Mucosa of descending colon (tissue), 3 donors: Measurements from ENCODE around the gene FBRSL1. TPM values are rescaled to one million over a fixed set of nuclear protein-coding genes. Genes with fewer than 3 reads are reported as not detected.

Source experiments
- ATAC-seq: fragments of 200-7000 bp; cut with Tn5 transposase; one replicate; pipeline ENCODE4 v1.9.1; 2020; ENCODE audit warnings: mild to moderate bottlenecking, moderate library complexity
- DNase-seq, 3 donors: peaks; one replicate each; pipeline ENCODE4 v3.0.0-alpha.2; 2020
- H3K36me3 ChIP-seq: fragments of 200-600 bp; one replicate; pipeline ENCODE4 v1.8.0; 2021; ENCODE audit warnings: low read depth, mild to moderate bottlenecking
- H3K4me1 ChIP-seq: fragments of 200-600 bp; one replicate; pipeline ENCODE4 v1.8.0; 2021; ENCODE audit warnings: low read depth, mild to moderate bottlenecking
- H3K4me3 ChIP-seq: fragments of 200-600 bp; one replicate; pipeline ENCODE4 v1.8.0; 2021; ENCODE audit warnings: mild to moderate bottlenecking
- H3K9me3 ChIP-seq: fragments of 200-600 bp; one replicate; pipeline ENCODE4 v1.8.0; 2021; ENCODE audit warnings: mild to moderate bottlenecking
- intact Hi-C, 2 donors: fragments of 100-400 bp; cut with DNase I in 1 of 2; cut with micrococcal nuclease in 1 of 2; formaldehyde crosslinking; loops; one replicate each; pipeline versions ENCODE4 v1.11.0 to v1.11.1; 2022; cut with DNase I, micrococcal nuclease
- total RNA-seq, 3 donors: library from RNA; stranded (reverse); fragmentation: NEBNext Ultra II Directional in 2 of 3; extraction: Animal tissue kit (Norgen Biotek cat#: 25700) in 2 of 3; gene quantifications; one replicate each; pipeline versions ENCODE4 v1.2.1 to v1.2.4, GENCODE V29; 2021 to 2023
- TF ChIP-seq, protein P1 (sequence below): fragments of 200-600 bp; IDR thresholded peaks from one replicate; pipeline ENCODE4 v1.8.0; 2022; ENCODE audit warnings: antibody characterized with exemption, mild to moderate bottlenecking
- donor health status: DM: no; HTN: no; CAD: no; lungs with moderate emphysema.
- donor health status: DM: no; HTN: no; CAD: no.
- donor health status: DM: no; HTN: yes; CAD: no.

The FBRSL1 gene
- total RNA-seq, 3 donors from 2014 or later: 54.7 to 68.5 (median 55.6) TPM

GRCh38 chr12:132556801-132557200 is 66.8 kb downstream of the FBRSL1 start:
- TF ChIP-seq, protein P1, sequence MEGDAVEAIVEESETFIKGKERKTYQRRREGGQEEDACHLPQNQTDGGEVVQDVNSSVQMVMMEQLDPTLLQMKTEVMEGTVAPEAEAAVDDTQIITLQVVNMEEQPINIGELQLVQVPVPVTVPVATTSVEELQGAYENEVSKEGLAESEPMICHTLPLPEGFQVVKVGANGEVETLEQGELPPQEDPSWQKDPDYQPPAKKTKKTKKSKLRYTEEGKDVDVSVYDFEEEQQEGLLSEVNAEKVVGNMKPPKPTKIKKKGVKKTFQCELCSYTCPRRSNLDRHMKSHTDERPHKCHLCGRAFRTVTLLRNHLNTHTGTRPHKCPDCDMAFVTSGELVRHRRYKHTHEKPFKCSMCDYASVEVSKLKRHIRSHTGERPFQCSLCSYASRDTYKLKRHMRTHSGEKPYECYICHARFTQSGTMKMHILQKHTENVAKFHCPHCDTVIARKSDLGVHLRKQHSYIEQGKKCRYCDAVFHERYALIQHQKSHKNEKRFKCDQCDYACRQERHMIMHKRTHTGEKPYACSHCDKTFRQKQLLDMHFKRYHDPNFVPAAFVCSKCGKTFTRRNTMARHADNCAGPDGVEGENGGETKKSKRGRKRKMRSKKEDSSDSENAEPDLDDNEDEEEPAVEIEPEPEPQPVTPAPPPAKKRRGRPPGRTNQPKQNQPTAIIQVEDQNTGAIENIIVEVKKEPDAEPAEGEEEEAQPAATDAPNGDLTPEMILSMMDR: no peak
- Histone ChIP-seq H3K9me3 (no peaks in the 10 kb centered on the region), H3K36me3 (no peaks in the 10 kb centered on the region), H3K4me3 (no peak overlapping the region), H3K4me1 (peaks cover 12% of the 10 kb centered on the region)
- ATAC-seq (no peak), DNase-seq (no peak)
- intact Hi-C loops: no loop called here

DNA sequence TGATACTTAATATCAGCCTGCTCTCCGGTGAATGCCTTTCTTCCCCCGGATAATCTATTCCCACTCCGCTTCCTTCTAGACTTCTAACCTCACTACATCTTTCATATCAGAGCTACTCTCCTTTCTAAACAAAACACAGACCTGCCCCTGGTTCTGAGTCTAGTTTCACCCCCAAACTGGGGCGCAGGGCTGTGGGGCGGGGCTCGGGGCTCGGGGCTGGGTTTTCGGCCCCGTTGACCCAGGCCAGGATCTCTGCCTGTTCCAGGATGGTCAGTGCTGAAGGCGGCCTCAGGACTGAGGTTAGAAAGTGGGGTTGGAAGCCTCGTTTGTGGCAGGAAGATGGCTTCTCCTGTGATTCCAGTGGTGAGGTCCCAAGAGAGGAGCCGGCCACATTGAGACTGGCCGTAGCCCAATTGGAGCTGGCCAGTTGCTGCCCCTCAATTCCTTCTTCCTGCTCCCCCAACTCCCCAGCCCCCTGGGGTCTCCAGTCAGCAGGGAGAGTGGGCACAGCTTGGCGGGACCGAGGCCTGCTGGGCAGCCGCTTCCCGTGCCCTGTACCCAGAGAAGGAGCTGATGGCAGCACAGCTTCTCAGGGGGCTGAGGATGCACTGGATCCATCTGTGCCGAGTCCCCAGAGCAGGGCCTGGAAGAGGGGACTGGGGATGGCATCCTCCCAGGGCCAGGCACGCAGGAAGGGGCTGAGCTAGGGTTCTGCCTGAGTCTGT is 67.5 kb downstream of the FBRSL1 start:
- DNase-seq: no peak
- Histone ChIP-seq H3K4me3 (no peak overlapping the region), H3K9me3 (no peaks in the 10 kb centered on the region), H3K36me3 (no peaks in the 10 kb centered on the region), H3K4me1 (peaks cover 12% of the 10 kb centered on the region)
- intact Hi-C loops: no loop called here
- ATAC-seq: no peak
- TF ChIP-seq, protein P1: no peak

GRCh38 chr12:132558042-132558856 is 68.3 kb downstream of the FBRSL1 start:
- TF ChIP-seq, protein P1: no peak
- ATAC-seq (no peak), DNase-seq (no peak)
- no peaks in the 10 kb centered on the region for H3K36me3 ChIP-seq
- intact Hi-C loops: no loop called here
- no peaks in the 10 kb centered on the region for H3K9me3 ChIP-seq
- no peak overlapping the region for H3K4me3 ChIP-seq
- peaks cover 12% of the 10 kb centered on the region for H3K4me1 ChIP-seq

DNA sequence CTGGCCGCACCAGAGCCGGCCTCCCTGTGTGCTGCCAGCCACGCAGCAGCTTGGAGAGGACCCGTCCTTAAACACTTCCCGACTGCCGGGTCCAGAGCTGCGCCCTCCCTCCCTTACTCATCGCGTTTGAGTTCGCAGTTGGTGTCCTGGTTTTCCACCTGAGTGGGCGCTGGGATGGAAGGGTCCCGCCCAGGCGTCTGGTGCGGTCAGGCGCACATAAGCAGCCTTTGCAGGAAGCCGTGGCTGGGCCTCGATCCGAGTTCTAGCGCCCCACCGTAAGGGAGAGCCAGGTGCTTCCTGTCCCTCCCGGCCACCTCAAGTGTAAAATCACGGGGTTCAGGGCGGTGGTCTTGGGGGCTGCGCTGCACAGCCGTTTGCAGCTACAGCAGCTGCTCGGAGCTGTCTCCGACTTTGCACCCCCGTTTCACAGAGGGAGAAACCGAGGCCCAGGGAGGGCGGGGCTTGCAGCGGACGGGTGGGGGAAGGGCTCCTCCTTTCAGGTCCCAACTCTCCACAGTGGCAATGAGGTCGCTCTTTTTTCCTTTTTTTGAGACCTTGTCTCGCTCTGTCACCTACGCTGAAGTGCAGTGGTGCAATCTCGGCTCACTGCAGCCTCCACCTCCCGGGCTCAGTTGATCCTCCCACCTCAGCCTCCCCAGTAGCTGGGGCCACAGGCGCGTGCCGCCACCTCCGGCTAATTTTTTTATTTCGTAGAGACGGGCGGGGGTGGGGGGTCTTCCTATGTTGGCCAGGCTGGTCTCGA is 69.1 kb downstream of the FBRSL1 start:
- peak in 2 of 3 donors; percentile 17 to 39 for DNase-seq
- intact Hi-C loops: no loop called here
- no peak for ATAC-seq
- H3K36me3 ChIP-seq: no peaks in the 10 kb centered on the region
- H3K9me3 ChIP-seq: no peaks in the 10 kb centered on the region
- TF ChIP-seq, protein P1: no peak
- peaks cover 12% of the 10 kb centered on the region for H3K4me1 ChIP-seq
- H3K4me3 ChIP-seq: no peak overlapping the region

DNA sequence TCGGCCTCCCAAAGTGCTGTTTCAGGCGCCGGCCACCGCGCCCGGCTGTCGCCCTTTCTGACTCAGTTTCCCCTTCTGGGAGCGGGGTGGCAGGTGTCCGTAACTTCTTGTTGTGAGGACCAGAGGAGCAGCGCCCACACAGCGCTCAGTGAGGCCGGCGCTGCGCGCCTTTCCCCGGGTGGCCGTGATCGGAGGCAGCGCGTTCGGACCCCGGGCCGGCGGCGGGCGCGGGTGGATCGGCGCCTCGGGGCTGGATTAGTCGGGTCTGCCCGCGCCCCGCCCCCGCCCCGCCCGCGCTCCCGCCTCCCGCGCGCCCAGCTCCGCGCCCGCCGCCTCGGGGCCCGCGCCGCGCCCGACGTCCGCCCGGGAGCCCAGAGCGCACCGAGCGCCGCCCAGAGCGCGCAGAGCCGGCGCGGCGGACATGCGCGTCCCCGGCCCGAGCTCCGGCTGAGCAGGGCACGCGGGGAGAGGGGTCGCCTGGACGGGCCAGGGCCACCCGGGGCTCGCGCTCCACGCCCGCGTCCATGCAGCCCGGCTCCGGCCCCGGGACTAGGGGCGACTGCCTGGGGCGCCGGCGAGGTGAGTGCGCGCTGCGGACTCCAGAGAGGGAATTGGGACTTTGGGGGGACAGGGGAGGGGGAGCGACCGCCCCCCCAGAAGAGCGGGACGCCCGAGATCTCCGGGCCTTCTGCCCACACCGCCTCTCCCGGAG is 69.9 kb downstream of the FBRSL1 start:
- ATAC-seq: peak; percentile 80
- H3K9me3 ChIP-seq: no peaks in the 10 kb centered on the region
- intact Hi-C loops: no loop called here
- peaks cover 12% of the 10 kb centered on the region for H3K4me1 ChIP-seq
- H3K4me3 ChIP-seq: peak overlapping the region; percentile 34
- H3K36me3 ChIP-seq: no peaks in the 10 kb centered on the region
- peak in 2 of 3 donors; percentile 57 to 77 for DNase-seq
- TF ChIP-seq, protein P1: no peak
